ENCODE measurements around the gene PHKG1.
"Not testable (repeated sequence)": the region's sequence is repeated elsewhere in the genome, so short reads cannot be mapped to it uniquely, and the experiment has no call there.

The PHKG1 gene

DNA sequence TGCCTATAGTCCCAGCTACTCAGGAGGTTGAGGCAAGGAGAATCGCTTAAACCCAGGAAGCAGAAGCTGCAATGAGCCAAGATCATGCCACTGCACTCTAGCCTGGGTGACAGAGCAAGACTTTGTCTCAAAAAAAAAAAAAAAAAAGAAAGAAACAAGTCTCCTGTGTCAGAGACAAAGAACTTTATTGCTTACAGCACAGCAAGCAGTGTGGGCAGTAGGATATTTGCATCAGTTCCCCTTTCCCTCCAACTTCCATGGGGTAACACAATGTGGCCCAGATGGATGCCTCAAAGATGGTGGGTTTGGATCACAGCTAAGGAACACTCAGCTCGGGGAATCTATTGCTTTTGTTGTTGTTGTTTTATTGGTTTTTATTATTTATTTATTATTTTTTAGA is 47.0 kb downstream of the PHKG1 start:
- DNase-seq (ENCODE audit: low read depth) = not testable (repeated sequence)

GRCh38 chr7:56040730-56041129 is 52.0 kb downstream of the PHKG1 start:
- DNase-seq (ENCODE audit: low read depth) = no peak

GRCh38 chr7:56033671-56034432 is 58.9 kb downstream of the PHKG1 start:
- peak; percentile 47 for DNase-seq (ENCODE audit: low read depth)

GRCh38 chr7:56032578-56032977 is 60.2 kb downstream of the PHKG1 start:
- not testable (repeated sequence) for DNase-seq (ENCODE audit: low read depth)

GRCh38 chr7:56031556-56031955 is 61.2 kb downstream of the PHKG1 start:
- not testable (repeated sequence) for DNase-seq (ENCODE audit: low read depth)

GRCh38 chr7:56030340-56030739 is 62.4 kb downstream of the PHKG1 start:
- DNase-seq (ENCODE audit: low read depth) = no peak
